ENCODE measurements around the gene CDH23.

CDH23 gene

GRCh38 chr10:71735709-71736569 is 339.2 kb downstream of the CDH23 start:
- peak; percentile 74 for DNase-seq

- no peak for DNase-seq
Observed at GRCh38 chr10:71736570-71736952, 339.8 kb downstream of the CDH23 start.

- DNase-seq = no peak
Observed at GRCh38 chr10:71737001-71737833, 340.5 kb downstream of the CDH23 start.

- no peak for DNase-seq
Observed at GRCh38 chr10:71737834-71738197, 341.1 kb downstream of the CDH23 start.

GRCh38 chr10:71739358-71739900 is 342.7 kb downstream of the CDH23 start:
- DNase-seq = no peak

- no peak for DNase-seq
Observed at GRCh38 chr10:71740069-71740653, 343.4 kb downstream of the CDH23 start.

GRCh38 chr10:71741029-71741428 is 344.3 kb downstream of the CDH23 start:
- no peak for DNase-seq

GRCh38 chr10:71741671-71742070 is 345.0 kb downstream of the CDH23 start:
- no peak for DNase-seq

GRCh38 chr10:71742301-71743088 is 345.8 kb downstream of the CDH23 start:
- peak; percentile 45 for DNase-seq

GRCh38 chr10:71743089-71743838 is 346.5 kb downstream of the CDH23 start:
- no peak for DNase-seq

GRCh38 chr10:71743866-71744265 is 347.1 kb downstream of the CDH23 start:
- no peak for DNase-seq

- no peak for DNase-seq
Observed at GRCh38 chr10:71744897-71745663, 348.4 kb downstream of the CDH23 start.

- no peak for DNase-seq
Observed at GRCh38 chr10:71745664-71746250, 349.0 kb downstream of the CDH23 start.

- peak; percentile 57 for DNase-seq
Observed at GRCh38 chr10:71746344-71747037, 349.8 kb downstream of the CDH23 start.

- no peak for DNase-seq
Observed at GRCh38 chr10:71747039-71747531, 350.4 kb downstream of the CDH23 start.

- no peak for DNase-seq
Observed at GRCh38 chr10:71747551-71748523, 351.1 kb downstream of the CDH23 start.

- peak; percentile 82 for DNase-seq
Observed at GRCh38 chr10:71748671-71749191, 352.0 kb downstream of the CDH23 start.

GRCh38 chr10:71749396-71749795 is 352.7 kb downstream of the CDH23 start:
- peak; percentile 31 for DNase-seq
